ENCODE data around the gene GAB2. TPM values are rescaled to one million over a fixed set of nuclear protein-coding genes. Genes with fewer than 3 reads are reported as not detected.

Gene GAB2
- total and polyA plus RNA-seq, 8 donors = 2.2 to 19.3 (median 8.6) TPM

- Histone ChIP-seq H3K4me3 (no peak overlapping the region), H3K9me3 (no peaks in the 10 kb centered on the region), H3K4me1 (peaks cover 0 to 13% (median 0%) of the 10 kb centered on the region in 4 donors), H3K27me3 (no peaks in the 10 kb centered on the region), H3K27ac (peak overlapping the region in 2 of 5 donors; percentile 21 to 25), H3K36me3 (no peaks in the 10 kb centered on the region)
- no peak for DNase-seq
- intact Hi-C loops (cut with DNase I; ENCODE audit: low total_unique reads) = loop anchor here (10.0 kb wide), 1 partner anchor 147 kb away; the partner anchor contains the start of gene NARS2
- no peak for TF ChIP-seq EP300 (IDR thresholded peaks at IDR 0.05)
- TF ChIP-seq POLR2AphosphoS5 (IDR thresholded peaks at IDR 0.05) = no peak
- TF ChIP-seq POLR2A (IDR thresholded peaks at IDR 0.05) = no peak
- TF ChIP-seq CTCF (IDR thresholded peaks at IDR 0.05) = no peak
Observed at GRCh38 chr11:78428266-78428636, 10.6 kb upstream of the GAB2 start.

GRCh38 chr11:78427615-78428265 lies 10.1 kb upstream of the GAB2 start:
- Histone ChIP-seq H3K36me3 (no peaks in the 10 kb centered on the region), H3K4me1 (peaks cover 0 to 13% (median 0%) of the 10 kb centered on the region in 4 donors), H3K27me3 (no peaks in the 10 kb centered on the region), H3K27ac (peak overlapping the region in 2 of 5 donors; percentile 21 to 25), H3K9me3 (no peaks in the 10 kb centered on the region), H3K4me3 (no peak overlapping the region)
- TF ChIP-seq EP300 (IDR thresholded peaks at IDR 0.05) (no peak), CTCF (IDR thresholded peaks at IDR 0.05) (no peak), POLR2A (IDR thresholded peaks at IDR 0.05) (no peak), POLR2AphosphoS5 (IDR thresholded peaks at IDR 0.05) (no peak)
- DNase-seq = no peak
- WGBS, 5 donors = 76 to 83% (median 78%) methylated on average over 11 of the region's 11 CpGs
- intact Hi-C loops (cut with DNase I; ENCODE audit: low total_unique reads) = loop anchor here (10.0 kb wide), 1 partner anchor 147 kb away; the partner anchor contains the start of gene NARS2

- no peak for TF ChIP-seq EP300 (IDR thresholded peaks at IDR 0.05)
- TF ChIP-seq POLR2AphosphoS5 (IDR thresholded peaks at IDR 0.05) = no peak
- no peak for TF ChIP-seq POLR2A (IDR thresholded peaks at IDR 0.05)
- TF ChIP-seq CTCF (IDR thresholded peaks at IDR 0.05) = no peak
- intact Hi-C loops (cut with DNase I; ENCODE audit: low total_unique reads) = loop anchor here (10.0 kb wide), 1 partner anchor 148 kb away; the partner anchor contains the start of gene NARS2
- 76 to 97% (median 94%) methylated on average over 1 of the region's 1 CpG for WGBS, 5 donors
Observed at GRCh38 chr11:78426845-78427244, 9.2 kb upstream of the GAB2 start.

GRCh38 chr11:78425399-78426070 lies 7.9 kb upstream of the GAB2 start:
- Histone ChIP-seq H3K27ac (peak overlapping the region in 3 of 5 donors; percentile 13 to 80 (median 54)), H3K36me3 (no peaks in the 10 kb centered on the region), H3K27me3 (no peaks in the 10 kb centered on the region), H3K9me3 (no peaks in the 10 kb centered on the region), H3K4me3 (no peak overlapping the region), H3K4me1 (peaks cover 4 to 20% (median 5%) of the 10 kb centered on the region in 4 donors)
- intact Hi-C loops (cut with DNase I; ENCODE audit: low total_unique reads) = loop anchor here (10.0 kb wide), 1 partner anchor 149 kb away; the partner anchor contains the start of gene NARS2
- DNase-seq = peak in 1 of 2 donors; percentile 49
- 49 to 73% (median 67%) methylated on average over 4 of the region's 4 CpGs for WGBS, 5 donors
- TF ChIP-seq POLR2AphosphoS5 (IDR thresholded peaks at IDR 0.05) (no peak), CTCF (IDR thresholded peaks at IDR 0.05) (no peak), EP300 (IDR thresholded peaks at IDR 0.05) (no peak), POLR2A (IDR thresholded peaks at IDR 0.05) (no peak)

More at GRCh38 chr11:78426845-78427244, 9.2 kb upstream of the GAB2 start:
- Histone ChIP-seq H3K4me1 (peaks cover 0 to 13% (median 0%) of the 10 kb centered on the region in 4 donors), H3K36me3 (no peaks in the 10 kb centered on the region), H3K9me3 (no peaks in the 10 kb centered on the region), H3K27me3 (no peaks in the 10 kb centered on the region), H3K27ac (no peak overlapping the region), H3K4me3 (no peak overlapping the region)
- DNase-seq = no peak

Data from stomach (tissue), 9 donors.